HL-60 (cell line): ENCODE measurements around the gene BABAM1.

Source experiments
- CTCF ChIP-seq: IDR thresholded peaks from one replicate; pipeline ENCODE4 v1.5.1; 2011; ENCODE audit warnings: low read length, control low read depth, inconsistent platforms; ENCODE audit not compliant: insufficient read depth
- GABPA ChIP-seq: IDR thresholded peaks from 2 replicates; pipeline ENCODE4 v1.6.1; 2012; ENCODE audit warnings: low read depth
- POLR2AphosphoS5 ChIP-seq: IDR thresholded peaks from 2 replicates; pipeline ENCODE4 v1.6.1; 2012; ENCODE audit warnings: low read depth
- REST ChIP-seq: IDR thresholded peaks from 2 replicates; pipeline ENCODE4 v1.6.1; 2012; ENCODE audit warnings: low read depth; ENCODE audit not compliant: insufficient replicate concordance
- SPI1 ChIP-seq: IDR thresholded peaks from 2 replicates; pipeline ENCODE4 v1.6.1; 2012; ENCODE audit warnings: low read depth, mild to moderate bottlenecking, borderline replicate concordance

- TF ChIP-seq CTCF (no peak), POLR2AphosphoS5 (no peak), REST (no peak), SPI1 (no peak), GABPA (no peak)
Measured at GRCh38 chr19:17286263-17286662, 19.0 kb downstream of the BABAM1 start.
